ENCODE results near the gene LSG1.

The LSG1 gene

GRCh38 chr3:194671900-194672808 lies at the start of gene LSG1:
Gene LSG1 (minus strand): TSS chr3:194672191. CDS start chr3:194672162, 29 bp downstream.
- DNase-seq: peak; percentile 93 to 95

- DNase-seq: no peak
Measured at GRCh38 chr3:194720048-194720447, 48.1 kb upstream of the LSG1 start.

- DNase-seq: no peak
Measured at GRCh38 chr3:194718079-194718478, 46.1 kb upstream of the LSG1 start.

- DNase-seq: no peak
Measured at GRCh38 chr3:194715022-194715800, 43.2 kb upstream of the LSG1 start.

- DNase-seq: no peak
Measured at GRCh38 chr3:194714564-194714963, 42.6 kb upstream of the LSG1 start.

GRCh38 chr3:194714137-194714455 lies 42.1 kb upstream of the LSG1 start:
- DNase-seq: no peak

GRCh38 chr3:194713299-194714136 lies 41.5 kb upstream of the LSG1 start:
- DNase-seq: no peak

GRCh38 chr3:194711913-194712312 lies 39.9 kb upstream of the LSG1 start:
- DNase-seq: no peak

GRCh38 chr3:194711286-194711685 lies 39.3 kb upstream of the LSG1 start:
- no peak for DNase-seq

GRCh38 chr3:194707147-194707540 lies 35.2 kb upstream of the LSG1 start:
- DNase-seq: no peak

- DNase-seq: no peak
Measured at GRCh38 chr3:194705761-194706160, 33.8 kb upstream of the LSG1 start.

GRCh38 chr3:194705227-194705626 lies 33.2 kb upstream of the LSG1 start:
- no peak for DNase-seq

GRCh38 chr3:194702545-194702944 lies 30.6 kb upstream of the LSG1 start:
- DNase-seq: no peak

- DNase-seq: no peak
Measured at GRCh38 chr3:194696702-194697101, 24.7 kb upstream of the LSG1 start.

- no peak for DNase-seq
Measured at GRCh38 chr3:194691481-194692283, 19.7 kb upstream of the LSG1 start.

- DNase-seq: no peak
Measured at GRCh38 chr3:194690501-194691372, 18.7 kb upstream of the LSG1 start.

GRCh38 chr3:194689493-194689944 lies 17.5 kb upstream of the LSG1 start:
- DNase-seq: peak in 1 of 2 experiments; percentile 40

GRCh38 chr3:194688946-194689345 lies 17.0 kb upstream of the LSG1 start:
- DNase-seq: no peak

- DNase-seq: no peak
Measured at GRCh38 chr3:194688200-194688740, 16.3 kb upstream of the LSG1 start.

GRCh38 chr3:194687638-194688199 lies 15.7 kb upstream of the LSG1 start:
- DNase-seq: peak; percentile 81 to 87
